GM12891 (cell line): ENCODE data around the gene HSD11B1L. TPM values are rescaled to one million over a fixed set of nuclear protein-coding genes. Genes with fewer than 3 reads are reported as not detected.

ENCODE experiments used
- DNase-seq: peaks from one replicate; pipeline ENCODE4 v3.0.0; 2011; ENCODE audit warnings: low spot score; ENCODE audit not compliant: insufficient read length
- FAIRE-seq: peaks from 2 replicates; lab custom pipeline; 2011; peaks lifted over from hg19 to GRCh38; lab: Jason Lieb, UNC
- PAX5 ChIP-seq: IDR thresholded peaks from 2 replicates; pipeline ENCODE4 v1.6.1; 2011; ENCODE audit warnings: low read length, moderate library complexity, mild to moderate bottlenecking; ENCODE audit not compliant: insufficient read depth, severe bottlenecking
- POLR2A ChIP-seq: IDR thresholded peaks from 2 replicates; pipeline ENCODE4 v1.6.1; 2011; ENCODE audit warnings: low read depth, low read length, control low read depth
- POLR2AphosphoS5 ChIP-seq: IDR thresholded peaks from 2 replicates; pipeline ENCODE4 v1.6.1; 2011; ENCODE audit warnings: low read depth, low read length, control low read depth
- POU2F2 ChIP-seq: IDR thresholded peaks from 2 replicates; pipeline ENCODE4 v1.6.1; 2011; ENCODE audit warnings: low read depth, mild to moderate bottlenecking, control low read depth, low read length, moderate library complexity
- SPI1 ChIP-seq: IDR thresholded peaks from 2 replicates; pipeline ENCODE4 v1.6.1; 2011; ENCODE audit warnings: low read depth, low read length, control low read depth
- TAF1 ChIP-seq: IDR thresholded peaks from 2 replicates; pipeline ENCODE4 v1.6.1; 2011; ENCODE audit warnings: low read depth, low read length, control low read depth
- polyA plus RNA-seq: library from polyadenylated mRNA; unstranded; fragments of >200 nt; gene quantifications from one replicate; pipeline ENCODE4 v1.2.1, GENCODE V29; 2012; ENCODE audit warnings: low read depth, missing spikeins, inconsistent platforms; ENCODE audit not compliant: missing spikeins

HSD11B1L gene, protein sequence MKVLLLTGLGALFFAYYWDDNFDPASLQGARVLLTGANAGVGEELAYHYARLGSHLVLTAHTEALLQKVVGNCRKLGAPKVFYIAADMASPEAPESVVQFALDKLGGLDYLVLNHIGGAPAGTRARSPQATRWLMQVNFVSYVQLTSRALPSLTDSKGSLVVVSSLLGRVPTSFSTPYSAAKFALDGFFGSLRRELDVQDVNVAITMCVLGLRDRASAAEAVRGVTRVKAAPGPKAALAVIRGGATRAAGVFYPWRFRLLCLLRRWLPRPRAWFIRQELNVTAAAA
- 2.5 TPM for polyA plus RNA-seq

GRCh38 chr19:5680437-5681368 is at the start of gene HSD11B1L, which contains the start of gene MICOS13:
Gene HSD11B1L, plus strand, starts transcription at chr19:5681027. Its CDS starts 3,806 bp downstream, at chr19:5684833.
Gene MICOS13, minus strand, starts transcription at chr19:5680516. Its CDS starts 30 bp downstream, at chr19:5680486.
- peak; percentile 98 for DNase-seq
- FAIRE-seq, result peak; percentile 99
- peak; percentile 43; the same call in 1 of the 2 replicates for TF ChIP-seq POU2F2
- TF ChIP-seq PAX5, result no peak
- no peak for TF ChIP-seq SPI1
- TF ChIP-seq POLR2A, result peak; percentile 82
- TF ChIP-seq POLR2AphosphoS5, result no peak; the same call in none of the 2 replicates
- peak; percentile 33; the same call in 1 of the 2 replicates for TF ChIP-seq TAF1

- TF ChIP-seq POLR2A, result no peak
- TF ChIP-seq POLR2AphosphoS5, result no peak
- no peak for TF ChIP-seq TAF1
- TF ChIP-seq POU2F2, result no peak
- TF ChIP-seq SPI1, result no peak
- TF ChIP-seq PAX5, result no peak
- FAIRE-seq (no peak), DNase-seq (no peak)
Observed at GRCh38 chr19:5631567-5632240, 49.1 kb upstream of the HSD11B1L start.

- FAIRE-seq, result no peak
- TF ChIP-seq PAX5, result no peak
Observed at GRCh38 chr19:5632241-5632612, 48.6 kb upstream of the HSD11B1L start.

GRCh38 chr19:5632657-5633056 is 48.2 kb upstream of the HSD11B1L start:
- FAIRE-seq (no peak), DNase-seq (no peak)
- TF ChIP-seq POLR2AphosphoS5 (no peak), PAX5 (no peak), POLR2A (no peak), TAF1 (no peak), POU2F2 (no peak), SPI1 (no peak)

More at GRCh38 chr19:5632241-5632612, 48.6 kb upstream of the HSD11B1L start:
- DNase-seq, result no peak

- FAIRE-seq (no peak), DNase-seq (no peak)
- no peak for TF ChIP-seq TAF1
- TF ChIP-seq POLR2AphosphoS5, result no peak
- no peak for TF ChIP-seq SPI1
- no peak for TF ChIP-seq POU2F2
- no peak for TF ChIP-seq POLR2A
- TF ChIP-seq PAX5, result no peak
Observed at GRCh38 chr19:5635427-5635826, 45.4 kb upstream of the HSD11B1L start.

DNA sequence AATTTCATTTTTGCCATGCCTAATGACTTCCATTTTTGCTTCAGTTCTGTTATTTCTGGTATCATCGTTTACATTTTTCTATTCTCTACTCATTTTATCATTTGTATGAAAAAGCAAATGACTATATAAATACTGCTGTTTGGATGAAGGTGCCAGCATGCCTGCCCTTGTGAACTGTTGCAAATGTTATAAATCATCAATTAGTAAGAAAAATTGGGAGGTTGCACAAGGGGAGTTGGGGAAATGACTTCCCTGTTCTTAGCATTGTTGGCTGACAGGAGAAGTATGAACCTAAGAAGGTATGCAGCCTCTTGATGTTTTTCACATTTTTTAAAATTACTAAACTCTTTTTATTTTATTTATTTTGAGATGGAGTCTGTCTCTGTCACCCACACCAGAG is 42.9 kb upstream of the HSD11B1L start:
- TF ChIP-seq POLR2A (no peak), POLR2AphosphoS5 (no peak)
- no peak for FAIRE-seq
- DNase-seq, result no peak

DNA sequence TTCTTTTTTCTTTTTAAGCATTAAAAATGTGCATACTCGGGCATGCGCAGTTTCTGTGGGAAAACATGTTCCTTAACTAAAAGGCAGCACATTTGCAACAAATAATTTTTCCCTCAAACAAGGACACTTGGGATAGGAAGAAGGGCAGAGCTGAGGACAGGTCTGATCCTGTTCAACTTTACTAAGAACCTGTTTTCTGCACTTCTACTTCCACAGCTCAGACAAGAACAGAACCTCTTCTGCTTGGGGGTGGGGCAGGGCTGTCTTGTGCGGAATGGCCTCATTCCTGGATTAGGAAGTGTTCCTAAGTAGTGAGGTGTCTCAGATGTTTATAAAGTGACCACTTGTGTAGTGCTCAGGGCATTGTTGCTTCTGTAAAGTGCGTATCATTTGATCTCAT is 39.7 kb upstream of the HSD11B1L start:
- FAIRE-seq (no peak), DNase-seq (no peak)
- no peak for TF ChIP-seq PAX5
- no peak for TF ChIP-seq SPI1
- no peak for TF ChIP-seq POU2F2

DNA sequence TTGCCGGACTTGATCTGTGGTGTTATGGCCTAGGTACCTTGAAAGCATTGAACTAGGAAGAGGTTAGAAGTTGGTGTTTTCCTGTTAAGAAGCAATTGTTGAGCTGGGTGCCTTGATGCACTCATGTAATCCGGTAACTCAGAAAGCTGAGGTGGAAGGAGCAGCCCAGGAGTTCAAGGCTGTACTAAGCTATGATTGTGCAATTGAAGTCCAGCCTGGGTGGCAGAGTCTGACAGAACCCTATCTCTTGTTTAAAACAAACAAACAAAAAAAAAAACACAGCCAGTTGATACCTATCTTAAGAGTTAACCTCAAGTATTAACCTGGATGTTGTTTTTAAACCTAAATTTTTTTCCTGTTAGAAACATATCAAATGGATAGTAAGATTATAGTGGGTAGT is 38.6 kb upstream of the HSD11B1L start:
- DNase-seq (no peak), FAIRE-seq (no peak)
- TF ChIP-seq PAX5 (no peak), SPI1 (no peak), TAF1 (no peak), POLR2A (no peak), POLR2AphosphoS5 (no peak), POU2F2 (no peak)

GRCh38 chr19:5643060-5643459 is 37.8 kb upstream of the HSD11B1L start:
- DNase-seq, result no peak
- no peak for FAIRE-seq
- TF ChIP-seq SPI1, result no peak
- TF ChIP-seq PAX5, result no peak
- no peak for TF ChIP-seq POLR2AphosphoS5
- no peak for TF ChIP-seq POU2F2
